RWPE2 (cell line): ENCODE data around the gene CRYAB.

Experiments used
- ATAC-seq: fragments of 200-7000 bp; cut with Tn5 transposase; 3 replicates; pipeline ENCODE4 v1.9.1; 2021; ENCODE audit warnings: low read depth
- DNase-seq: peaks from one replicate; pipeline ENCODE4 v3.0.0-alpha.2; 2020; ENCODE audit warnings: low spot score
- H3K27ac ChIP-seq: fragments of 450-650 bp; 2 replicates; pipeline ENCODE4 v1.5.1; 2017; ENCODE audit warnings: mild to moderate bottlenecking; ENCODE audit not compliant: poor library complexity, severe bottlenecking
- H3K27me3 ChIP-seq: fragments of 250-450 bp; sonication (Bioruptor Pico); 2 replicates; pipeline ENCODE4 v1.5.1; 2021; ENCODE audit warnings: mild to moderate bottlenecking, moderate library complexity; ENCODE audit not compliant: insufficient read depth, poor library complexity, severe bottlenecking
- H3K36me3 ChIP-seq: fragments of 250-450 bp; sonication (Bioruptor Pico); 2 replicates; pipeline ENCODE4 v1.5.1; 2020; ENCODE audit warnings: low read depth, mild to moderate bottlenecking, moderate library complexity
- H3K4me1 ChIP-seq: fragments of 250-450 bp; sonication (Bioruptor Pico); 2 replicates; pipeline ENCODE4 v1.5.1; 2021; ENCODE audit warnings: mild to moderate bottlenecking, moderate library complexity; ENCODE audit not compliant: insufficient read depth, poor library complexity, severe bottlenecking
- H3K4me3 ChIP-seq: fragments of 250-450 bp; sonication (Bioruptor Pico); 2 replicates; pipeline ENCODE4 v1.5.1; 2021; ENCODE audit warnings: mild to moderate bottlenecking, moderate library complexity; ENCODE audit not compliant: severe bottlenecking
- H3K9me3 ChIP-seq: fragments of 250-450 bp; sonication (Bioruptor Pico); 2 replicates; pipeline ENCODE4 v1.5.1; 2021; ENCODE audit warnings: mild to moderate bottlenecking, moderate library complexity; ENCODE audit not compliant: severe bottlenecking
- CTCF ChIP-seq: fragments of 450-650 bp; IDR thresholded peaks from one replicate; pipeline ENCODE4 v1.5.1; 2017; ENCODE audit warnings: mild to moderate bottlenecking, moderate library complexity; ENCODE audit not compliant: poor library complexity, severe bottlenecking

The CRYAB gene, protein sequence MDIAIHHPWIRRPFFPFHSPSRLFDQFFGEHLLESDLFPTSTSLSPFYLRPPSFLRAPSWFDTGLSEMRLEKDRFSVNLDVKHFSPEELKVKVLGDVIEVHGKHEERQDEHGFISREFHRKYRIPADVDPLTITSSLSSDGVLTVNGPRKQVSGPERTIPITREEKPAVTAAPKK

DNA sequence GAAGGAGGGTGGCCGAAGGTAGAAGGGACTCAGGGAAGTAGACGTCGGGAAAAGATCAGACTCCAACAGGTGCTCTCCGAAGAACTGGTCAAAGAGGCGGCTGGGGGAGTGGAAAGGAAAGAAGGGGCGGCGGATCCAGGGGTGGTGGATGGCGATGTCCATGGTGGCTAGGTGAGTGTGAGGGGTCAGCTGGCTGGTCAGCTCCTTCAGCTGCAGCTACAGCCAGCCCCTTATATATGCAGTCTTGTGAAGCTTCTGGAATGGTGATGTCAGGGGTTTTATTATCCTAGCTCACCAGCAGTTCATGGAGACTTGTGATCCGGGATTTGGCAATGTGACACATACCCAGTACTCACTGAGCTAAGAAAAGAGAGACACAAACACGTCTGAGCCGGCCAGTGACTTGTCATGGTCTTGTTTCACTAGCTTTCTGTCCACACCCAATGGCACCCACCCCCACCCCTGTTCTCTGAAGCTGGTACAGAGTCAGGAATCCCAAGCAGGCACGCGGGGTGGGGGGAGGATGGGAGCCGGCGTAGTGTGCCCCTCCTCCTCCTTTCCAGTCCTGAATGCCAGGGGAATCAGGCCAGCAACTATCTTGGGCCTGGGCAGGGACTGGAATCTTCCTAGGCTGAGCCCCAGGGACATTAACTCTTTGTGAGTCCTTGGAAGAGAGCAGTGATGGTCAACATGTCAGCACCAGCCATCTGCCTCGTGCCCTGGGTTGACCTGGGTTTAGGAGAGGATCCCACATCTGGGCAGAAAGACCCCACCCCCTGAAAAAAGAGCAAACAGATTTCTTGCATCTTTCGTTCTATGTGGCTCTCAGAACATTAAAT lies at the start of gene CRYAB:
Gene CRYAB, minus strand, starts transcription at position 208 of the 839 bp plus-strand sequence. Its CDS starts 46 bp downstream, at position 162.
- peak; percentile 76 for ATAC-seq

GRCh38 chr11:111960916-111961315 lies 49.3 kb upstream of the CRYAB start:
- H3K4me3 ChIP-seq: no peak overlapping the region
- no peaks in the 10 kb centered on the region for H3K27me3 ChIP-seq
- H3K9me3 ChIP-seq: no peaks in the 10 kb centered on the region
- ATAC-seq (peak; percentile 100), DNase-seq (peak; percentile 90)
- H3K27ac ChIP-seq: peak overlapping the region; percentile 54
- H3K4me1 ChIP-seq: peaks cover 11% of the 10 kb centered on the region
- TF ChIP-seq CTCF: no peak
- no peaks in the 10 kb centered on the region for H3K36me3 ChIP-seq

More for the DNA sequence above, at the start of gene CRYAB:
- H3K9me3 ChIP-seq: no peaks in the 10 kb centered on the region
- peaks cover 10% of the 10 kb centered on the region for H3K4me1 ChIP-seq
- peak; percentile 68 for DNase-seq
- H3K4me3 ChIP-seq: no peak within 1 kb of the TSS
- no peak for TF ChIP-seq CTCF
- no peaks in the 10 kb centered on the region for H3K36me3 ChIP-seq
- H3K27ac ChIP-seq: peak within 1 kb of the TSS; percentile 11
- H3K27me3 ChIP-seq: no peaks in the 10 kb centered on the region

DNA sequence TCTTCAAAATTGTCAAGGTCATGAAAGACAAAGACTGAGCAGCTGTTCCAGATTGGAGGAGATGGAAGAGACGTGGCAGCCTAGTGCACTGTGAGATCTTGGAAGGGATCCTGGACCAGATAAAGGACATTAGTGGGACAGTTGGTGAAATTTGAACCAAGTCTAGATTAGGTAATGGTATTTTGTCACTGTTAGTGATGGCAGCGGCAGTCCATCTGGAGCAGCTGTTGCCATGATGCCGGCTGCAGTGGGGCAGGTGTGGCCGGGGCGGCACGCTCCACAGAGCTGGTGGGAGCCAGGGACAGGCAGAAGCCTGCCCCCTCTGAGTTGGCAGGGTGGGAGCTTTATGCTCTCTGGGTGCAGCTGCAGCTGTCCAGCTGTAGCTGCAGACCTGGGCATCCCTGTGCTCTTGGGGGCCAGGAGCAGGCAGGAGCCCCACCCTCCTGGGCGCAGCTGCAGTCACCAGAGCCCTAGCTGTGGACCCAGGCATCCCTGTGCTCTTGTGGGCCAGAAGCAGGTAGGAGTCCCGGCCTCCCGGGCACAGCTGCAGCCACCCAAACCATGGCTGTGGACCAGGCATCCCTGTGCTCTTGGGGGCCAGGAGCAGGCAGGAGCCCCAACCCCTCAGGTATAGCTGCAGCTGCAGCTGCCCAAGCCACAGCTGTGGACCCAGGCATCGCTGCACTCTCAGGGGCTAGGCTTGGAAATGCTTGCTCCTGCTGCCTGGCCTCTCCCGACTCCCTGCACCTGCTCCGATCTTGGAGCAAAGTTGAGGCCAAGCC lies 46.3 kb upstream of the CRYAB start:
- no peak for TF ChIP-seq CTCF
- Histone ChIP-seq H3K27ac (no peak overlapping the region), H3K9me3 (no peaks in the 10 kb centered on the region), H3K4me3 (no peak overlapping the region), H3K36me3 (no peaks in the 10 kb centered on the region), H3K27me3 (no peaks in the 10 kb centered on the region), H3K4me1 (peaks cover 11% of the 10 kb centered on the region)
- ATAC-seq (no peak), DNase-seq (no peak)

- Histone ChIP-seq H3K36me3 (no peaks in the 10 kb centered on the region), H3K4me1 (no peaks in the 10 kb centered on the region), H3K27me3 (no peaks in the 10 kb centered on the region), H3K27ac (no peak overlapping the region), H3K9me3 (peaks cover 5% of the 10 kb centered on the region), H3K4me3 (no peak overlapping the region)
- ATAC-seq (no peak), DNase-seq (no peak)
- no peak for TF ChIP-seq CTCF
These were observed 42.6 kb upstream of the CRYAB start for GRCh38 chr11:111954154-111954553.
